K562 (cell line): Measurements from ENCODE around the gene CASP2. TPM values are rescaled to one million over a fixed set of nuclear protein-coding genes. Genes with fewer than 3 reads are reported as not detected.

Source experiments
- CBX8 ChIP-seq: fragments of 200-600 bp; sonication (generic); IDR thresholded peaks from 2 replicates; pipeline ENCODE4 v1.6.1; 2012; ENCODE audit warnings: borderline replicate concordance, mixed run types, low read depth, mild to moderate bottlenecking, moderate library complexity, mixed read lengths, low read length, control low read depth, inconsistent platforms; ENCODE audit not compliant: poor library complexity, severe bottlenecking; ENCODE audit errors: extremely low read depth
- ETV1 ChIP-seq: fragments of 450-650 bp; conservative IDR thresholded peaks from 2 replicates; pipeline ENCODE4 v1.6.1; 2016; ENCODE audit warnings: missing genetic modification characterization, control low read depth, low read depth, missing compliant biosample characterization
- GATA2 ChIP-seq: sonication (generic); formaldehyde crosslinking; IDR thresholded peaks from 2 replicates; pipeline ENCODE4 v1.4.0; 2020; ENCODE audit warnings: mild to moderate bottlenecking, missing genetic modification reagents
- HCFC1 ChIP-seq: IDR thresholded peaks from 2 replicates; pipeline ENCODE4 v1.6.1; 2012; ENCODE audit warnings: low read depth, low read length, improper control_type of control experiment
- L3MBTL2 ChIP-seq: fragments of 450-650 bp; IDR thresholded peaks from 2 replicates; pipeline ENCODE4 v1.6.1; 2016; ENCODE audit warnings: mild to moderate bottlenecking, moderate library complexity
- MAZ ChIP-seq, 2 experiments: fragments of 450-650 bp in 1 of 2; sonication (generic) in 1 of 2; formaldehyde crosslinking; IDR thresholded peaks in 1 of 2; conservative IDR thresholded peaks in 1 of 2; 2 replicates each; pipeline versions ENCODE4 v1.4.0 to v1.5.0; 2020; ENCODE audit warnings: mild to moderate bottlenecking in 1 of 2, missing genetic modification reagents in 1 of 2
- MTA2 ChIP-seq: fragments of 450-650 bp; IDR thresholded peaks from 2 replicates; pipeline ENCODE4 v1.6.1; 2016; ENCODE audit warnings: low read depth
- MTA3 ChIP-seq: fragments of 450-650 bp; formaldehyde crosslinking; IDR thresholded peaks from 2 replicates; pipeline ENCODE4 v1.6.1; 2017; ENCODE audit warnings: mild to moderate bottlenecking, borderline replicate concordance
- MYNN ChIP-seq, 2 experiments: sonication (generic); formaldehyde crosslinking in 1 of 2; IDR thresholded peaks; 2 replicates each; pipeline versions ENCODE4 v1.5.0 to v1.6.1; 2016 to 2020; ENCODE audit warnings: antibody characterized with exemption in 1 of 2, missing genetic modification reagents in 1 of 2
- NFYB ChIP-seq: IDR thresholded peaks from 2 replicates; pipeline ENCODE4 v1.6.1; 2011; ENCODE audit warnings: mild to moderate bottlenecking, moderate library complexity; ENCODE audit not compliant: insufficient read length; ENCODE audit errors: extremely low read depth
- PHB2 ChIP-seq: fragments of 450-650 bp; IDR thresholded peaks from 2 replicates; pipeline ENCODE4 v1.6.1; 2017; ENCODE audit warnings: low read depth
- SMARCE1 ChIP-seq: fragments of 450-650 bp; IDR thresholded peaks from 2 replicates; pipeline ENCODE4 v1.7.1; 2016; ENCODE audit warnings: mild to moderate bottlenecking
- SRSF7 ChIP-seq: fragments of 200-400 bp; formaldehyde crosslinking; optimal IDR thresholded peaks from 2 replicates; pipeline ENCODE3; 2017; ENCODE audit warnings: mild to moderate bottlenecking, low read depth, low read length
- TOE1 ChIP-seq, 2 experiments: fragments of 450-650 bp in 1 of 2; sonication (generic) in 1 of 2; formaldehyde crosslinking in 1 of 2; IDR thresholded peaks; 2 replicates each; pipeline versions ENCODE4 v1.7.1 to v1.8.0; 2016 to 2022; ENCODE audit warnings: borderline replicate concordance in 2 of 2, mild to moderate bottlenecking in 2 of 2, antibody characterized with exemption in 1 of 2, inconsistent platforms in 1 of 2, low read depth in 1 of 2, missing genetic modification reagents in 1 of 2, moderate library complexity in 1 of 2
- ZNF239 ChIP-seq: fragments of 250-450 bp; sonication (Bioruptor Pico); IDR thresholded peaks from 2 replicates; pipeline ENCODE4 v1.4.0; 2020; ENCODE audit warnings: mild to moderate bottlenecking
- ZNF24 ChIP-seq: fragments of 450-650 bp; IDR thresholded peaks from 2 replicates; pipeline ENCODE4 v1.6.1; 2016
- ZNF77 ChIP-seq: fragments of 250-450 bp; sonication (Bioruptor Pico); IDR thresholded peaks from 2 replicates; pipeline ENCODE4 v1.5.0; 2020
- polyA plus RNA-seq, 8 experiments: library from polyadenylated mRNA; depleted of rRNA in 4 of 8; stranded (reverse) in 5 of 8; unstranded in 3 of 8; fragments of >200 nt; fragmentation: Nextera tagmentation in 2 of 8; fragmentation: Illumina TruSeq in 1 of 8; extraction: Ambion mirVana in 2 of 8; extraction: Trizol in 1 of 8; gene quantifications; 2 replicates each; pipeline versions ENCODE4 v1.2.1 to v1.2.3, GENCODE V29; 2011 to 2014; ENCODE audit warnings: inconsistent platforms in 1 of 8, missing spikeins in 1 of 8
- total RNA-seq, 7 experiments: library from RNA; depleted of rRNA in 6 of 7; stranded (reverse); fragments of >200 nt in 6 of 7; fragmentation: Illumina TruSeq in 2 of 7; extraction: Trizol in 2 of 7; gene quantifications; 2 replicates each; pipeline versions ENCODE4 v1.2.1 to v1.2.3, GENCODE V29; 2011 to 2021; ENCODE audit warnings: low replicate concordance in 1 of 7
- TF ChIP-seq, protein P1 (sequence below): fragments of 450-650 bp; IDR thresholded peaks from 2 replicates; pipeline ENCODE4 v1.6.1; 2016; ENCODE audit warnings: mild to moderate bottlenecking, moderate library complexity

The CASP2 gene
- total and polyA plus RNA-seq, 9 of the 15 experiments (the other 6 are each of a cell fraction or from before 2014, with no cell fraction given): 18.8 to 64.9 (median 24.1) TPM

DNA sequence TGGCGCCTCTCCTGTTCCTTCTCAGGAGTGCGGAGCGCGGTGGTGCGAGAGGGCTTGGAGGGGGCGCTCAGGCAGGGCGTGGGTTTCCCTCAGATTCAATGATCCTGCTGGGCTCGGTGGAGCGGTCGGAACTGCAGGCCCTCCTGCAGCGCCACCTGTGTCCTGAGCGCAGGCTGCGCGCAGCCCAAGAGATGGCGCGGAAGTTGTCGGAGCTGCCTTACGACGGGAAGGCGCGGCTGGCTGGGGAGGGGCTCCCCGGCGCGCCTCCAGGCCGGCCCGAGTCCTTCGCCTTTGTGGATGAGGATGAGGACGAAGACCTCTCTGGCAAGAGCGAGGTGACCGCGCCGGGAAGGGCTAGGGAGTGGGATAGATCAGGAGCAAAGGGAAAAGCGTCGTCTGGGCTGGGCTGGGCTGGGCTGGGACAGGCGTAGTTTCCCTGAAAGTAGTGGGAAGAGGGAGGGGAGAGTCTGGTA is 57.3 kb downstream of the CASP2 start (continued):
- TF ChIP-seq, protein P1, sequence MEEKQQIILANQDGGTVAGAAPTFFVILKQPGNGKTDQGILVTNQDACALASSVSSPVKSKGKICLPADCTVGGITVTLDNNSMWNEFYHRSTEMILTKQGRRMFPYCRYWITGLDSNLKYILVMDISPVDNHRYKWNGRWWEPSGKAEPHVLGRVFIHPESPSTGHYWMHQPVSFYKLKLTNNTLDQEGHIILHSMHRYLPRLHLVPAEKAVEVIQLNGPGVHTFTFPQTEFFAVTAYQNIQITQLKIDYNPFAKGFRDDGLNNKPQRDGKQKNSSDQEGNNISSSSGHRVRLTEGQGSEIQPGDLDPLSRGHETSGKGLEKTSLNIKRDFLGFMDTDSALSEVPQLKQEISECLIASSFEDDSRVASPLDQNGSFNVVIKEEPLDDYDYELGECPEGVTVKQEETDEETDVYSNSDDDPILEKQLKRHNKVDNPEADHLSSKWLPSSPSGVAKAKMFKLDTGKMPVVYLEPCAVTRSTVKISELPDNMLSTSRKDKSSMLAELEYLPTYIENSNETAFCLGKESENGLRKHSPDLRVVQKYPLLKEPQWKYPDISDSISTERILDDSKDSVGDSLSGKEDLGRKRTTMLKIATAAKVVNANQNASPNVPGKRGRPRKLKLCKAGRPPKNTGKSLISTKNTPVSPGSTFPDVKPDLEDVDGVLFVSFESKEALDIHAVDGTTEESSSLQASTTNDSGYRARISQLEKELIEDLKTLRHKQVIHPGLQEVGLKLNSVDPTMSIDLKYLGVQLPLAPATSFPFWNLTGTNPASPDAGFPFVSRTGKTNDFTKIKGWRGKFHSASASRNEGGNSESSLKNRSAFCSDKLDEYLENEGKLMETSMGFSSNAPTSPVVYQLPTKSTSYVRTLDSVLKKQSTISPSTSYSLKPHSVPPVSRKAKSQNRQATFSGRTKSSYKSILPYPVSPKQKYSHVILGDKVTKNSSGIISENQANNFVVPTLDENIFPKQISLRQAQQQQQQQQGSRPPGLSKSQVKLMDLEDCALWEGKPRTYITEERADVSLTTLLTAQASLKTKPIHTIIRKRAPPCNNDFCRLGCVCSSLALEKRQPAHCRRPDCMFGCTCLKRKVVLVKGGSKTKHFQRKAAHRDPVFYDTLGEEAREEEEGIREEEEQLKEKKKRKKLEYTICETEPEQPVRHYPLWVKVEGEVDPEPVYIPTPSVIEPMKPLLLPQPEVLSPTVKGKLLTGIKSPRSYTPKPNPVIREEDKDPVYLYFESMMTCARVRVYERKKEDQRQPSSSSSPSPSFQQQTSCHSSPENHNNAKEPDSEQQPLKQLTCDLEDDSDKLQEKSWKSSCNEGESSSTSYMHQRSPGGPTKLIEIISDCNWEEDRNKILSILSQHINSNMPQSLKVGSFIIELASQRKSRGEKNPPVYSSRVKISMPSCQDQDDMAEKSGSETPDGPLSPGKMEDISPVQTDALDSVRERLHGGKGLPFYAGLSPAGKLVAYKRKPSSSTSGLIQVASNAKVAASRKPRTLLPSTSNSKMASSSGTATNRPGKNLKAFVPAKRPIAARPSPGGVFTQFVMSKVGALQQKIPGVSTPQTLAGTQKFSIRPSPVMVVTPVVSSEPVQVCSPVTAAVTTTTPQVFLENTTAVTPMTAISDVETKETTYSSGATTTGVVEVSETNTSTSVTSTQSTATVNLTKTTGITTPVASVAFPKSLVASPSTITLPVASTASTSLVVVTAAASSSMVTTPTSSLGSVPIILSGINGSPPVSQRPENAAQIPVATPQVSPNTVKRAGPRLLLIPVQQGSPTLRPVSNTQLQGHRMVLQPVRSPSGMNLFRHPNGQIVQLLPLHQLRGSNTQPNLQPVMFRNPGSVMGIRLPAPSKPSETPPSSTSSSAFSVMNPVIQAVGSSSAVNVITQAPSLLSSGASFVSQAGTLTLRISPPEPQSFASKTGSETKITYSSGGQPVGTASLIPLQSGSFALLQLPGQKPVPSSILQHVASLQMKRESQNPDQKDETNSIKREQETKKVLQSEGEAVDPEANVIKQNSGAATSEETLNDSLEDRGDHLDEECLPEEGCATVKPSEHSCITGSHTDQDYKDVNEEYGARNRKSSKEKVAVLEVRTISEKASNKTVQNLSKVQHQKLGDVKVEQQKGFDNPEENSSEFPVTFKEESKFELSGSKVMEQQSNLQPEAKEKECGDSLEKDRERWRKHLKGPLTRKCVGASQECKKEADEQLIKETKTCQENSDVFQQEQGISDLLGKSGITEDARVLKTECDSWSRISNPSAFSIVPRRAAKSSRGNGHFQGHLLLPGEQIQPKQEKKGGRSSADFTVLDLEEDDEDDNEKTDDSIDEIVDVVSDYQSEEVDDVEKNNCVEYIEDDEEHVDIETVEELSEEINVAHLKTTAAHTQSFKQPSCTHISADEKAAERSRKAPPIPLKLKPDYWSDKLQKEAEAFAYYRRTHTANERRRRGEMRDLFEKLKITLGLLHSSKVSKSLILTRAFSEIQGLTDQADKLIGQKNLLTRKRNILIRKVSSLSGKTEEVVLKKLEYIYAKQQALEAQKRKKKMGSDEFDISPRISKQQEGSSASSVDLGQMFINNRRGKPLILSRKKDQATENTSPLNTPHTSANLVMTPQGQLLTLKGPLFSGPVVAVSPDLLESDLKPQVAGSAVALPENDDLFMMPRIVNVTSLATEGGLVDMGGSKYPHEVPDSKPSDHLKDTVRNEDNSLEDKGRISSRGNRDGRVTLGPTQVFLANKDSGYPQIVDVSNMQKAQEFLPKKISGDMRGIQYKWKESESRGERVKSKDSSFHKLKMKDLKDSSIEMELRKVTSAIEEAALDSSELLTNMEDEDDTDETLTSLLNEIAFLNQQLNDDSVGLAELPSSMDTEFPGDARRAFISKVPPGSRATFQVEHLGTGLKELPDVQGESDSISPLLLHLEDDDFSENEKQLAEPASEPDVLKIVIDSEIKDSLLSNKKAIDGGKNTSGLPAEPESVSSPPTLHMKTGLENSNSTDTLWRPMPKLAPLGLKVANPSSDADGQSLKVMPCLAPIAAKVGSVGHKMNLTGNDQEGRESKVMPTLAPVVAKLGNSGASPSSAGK: peak; percentile 79
- TF ChIP-seq MTA3 (peak; percentile 42; the same call in 1 of the 2 replicates), SRSF7 (no peak), ZNF24 (0 out of 2 replicates have a peak, but pooled peaks have one; percentile 40), MTA2 (no peak), NFYB (no peak), GATA2 (CRISPR knock-in tag) (no peak), CBX8 (no peak), TOE1 (IDR thresholded peaks at IDR 0.05; ENCODE audit: borderline replicate concordance) (peak; percentile 44; the same call in 1 of the 2 replicates), TOE1 (CRISPR knock-in tag; IDR thresholded peaks at IDR 0.05; ENCODE audit: borderline replicate concordance, low read depth) (no peak), L3MBTL2 (peak; percentile 85), ETV1 (peak; percentile 55; the same call in 1 of the 2 replicates), PHB2 (no peak), MYNN (IDR thresholded peaks at IDR 0.05) (no peak), MYNN (CRISPR knock-in tag; IDR thresholded peaks at IDR 0.05) (no peak), HCFC1 (peak; percentile 30; the same call in 1 of the 2 replicates), ZNF77 (no peak), ZNF239 (CRISPR knock-in tag) (no peak), MAZ (CRISPR knock-in tag; conservative IDR thresholded peaks at IDR 0.05 in 1 of 2, IDR thresholded peaks at IDR 0.05 in 1 of 2) (peak in 1 of 2 experiments; percentile 84; a peak in 2 of 4 replicates), SMARCE1 (no peak)
